Gastrocnemius medialis (tissue), 4 donors: ENCODE data around the gene VMP1.

Source experiments
- POLR2A ChIP-seq, 2 donors: fragments of 450-650 bp; IDR thresholded peaks; one replicate each; pipeline ENCODE4 v1.6.1; 2017; ENCODE audit warnings: antibody characterized with exemption in 2 of 2, mild to moderate bottlenecking in 2 of 2, moderate library complexity in 2 of 2
- TF ChIP-seq, protein P1 (sequence below), 5 experiments: fragments of 450-650 bp in 3 of 5; fragments of 200-600 bp in 2 of 5; sonication (generic) in 2 of 5; IDR thresholded peaks in 4 of 5; conservative IDR thresholded peaks in 1 of 5; 1 replicate in 4 of 5; 2 replicates in 1 of 5; pipeline ENCODE4 v1.5.1; 2016 to 2019; ENCODE audit warnings: antibody characterized with exemption in 5 of 5, mild to moderate bottlenecking in 3 of 5, moderate library complexity in 3 of 5

DNA sequence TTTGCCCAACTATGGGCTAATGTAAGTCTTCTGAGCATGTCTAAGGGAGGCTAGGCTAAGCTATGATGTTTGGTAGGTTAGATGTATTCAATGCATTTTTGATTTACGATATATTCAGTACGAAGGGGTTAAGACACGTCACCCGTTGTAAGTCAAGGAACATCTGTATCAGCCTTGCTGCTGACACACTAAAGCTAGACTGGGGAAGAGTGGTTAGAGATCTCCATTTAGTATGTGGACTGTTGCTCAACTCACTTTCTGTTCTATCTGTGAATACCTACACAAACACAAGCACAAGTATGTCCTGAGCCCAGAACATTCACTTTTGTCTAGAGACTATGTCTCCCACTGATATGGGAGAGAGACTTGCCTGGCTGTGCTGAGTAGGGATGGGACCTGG lies 71.5 kb downstream of the VMP1 start:
- TF ChIP-seq POLR2A (IDR thresholded peaks at IDR 0.05), result no peak
- TF ChIP-seq, protein P1, sequence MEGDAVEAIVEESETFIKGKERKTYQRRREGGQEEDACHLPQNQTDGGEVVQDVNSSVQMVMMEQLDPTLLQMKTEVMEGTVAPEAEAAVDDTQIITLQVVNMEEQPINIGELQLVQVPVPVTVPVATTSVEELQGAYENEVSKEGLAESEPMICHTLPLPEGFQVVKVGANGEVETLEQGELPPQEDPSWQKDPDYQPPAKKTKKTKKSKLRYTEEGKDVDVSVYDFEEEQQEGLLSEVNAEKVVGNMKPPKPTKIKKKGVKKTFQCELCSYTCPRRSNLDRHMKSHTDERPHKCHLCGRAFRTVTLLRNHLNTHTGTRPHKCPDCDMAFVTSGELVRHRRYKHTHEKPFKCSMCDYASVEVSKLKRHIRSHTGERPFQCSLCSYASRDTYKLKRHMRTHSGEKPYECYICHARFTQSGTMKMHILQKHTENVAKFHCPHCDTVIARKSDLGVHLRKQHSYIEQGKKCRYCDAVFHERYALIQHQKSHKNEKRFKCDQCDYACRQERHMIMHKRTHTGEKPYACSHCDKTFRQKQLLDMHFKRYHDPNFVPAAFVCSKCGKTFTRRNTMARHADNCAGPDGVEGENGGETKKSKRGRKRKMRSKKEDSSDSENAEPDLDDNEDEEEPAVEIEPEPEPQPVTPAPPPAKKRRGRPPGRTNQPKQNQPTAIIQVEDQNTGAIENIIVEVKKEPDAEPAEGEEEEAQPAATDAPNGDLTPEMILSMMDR (IDR thresholded peaks at IDR 0.05 in 4 of 5, conservative IDR thresholded peaks at IDR 0.05 in 1 of 5), result no peak
